Measurements from ENCODE around the gene C12orf56.
"Not testable (repeated sequence)": the region's sequence is repeated elsewhere in the genome, so short reads cannot be mapped to it uniquely, and the experiment has no call there.

C12orf56 gene

DNA sequence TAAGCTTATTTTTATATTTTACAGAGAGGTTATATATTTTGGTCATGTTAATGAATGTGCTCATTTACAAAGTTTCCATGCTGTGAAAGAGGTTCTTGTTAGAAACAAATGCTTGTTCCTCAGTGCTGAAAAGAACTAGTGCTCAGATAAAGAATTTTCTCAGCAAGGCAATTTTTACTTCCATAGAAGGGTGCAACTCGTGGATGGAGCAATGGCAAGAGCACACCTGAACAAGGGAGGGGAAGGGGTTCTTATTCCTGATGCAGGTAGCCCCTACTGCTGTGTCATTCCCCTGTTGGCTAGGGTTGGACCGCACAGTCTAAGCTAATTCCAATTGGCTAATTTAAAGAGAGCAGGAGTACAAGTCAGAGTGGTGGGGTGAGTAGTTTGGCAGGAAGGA lies 34.3 kb downstream of the C12orf56 start:
- H3K9me3 Mint-ChIP-seq; H3K36me3 Mint-ChIP-seq (ENCODE audit: insufficient read depth); H3K4me3 Mint-ChIP-seq; H3K4me1 Mint-ChIP-seq (ENCODE audit: low read depth in 2 of 2); H3K27ac Mint-ChIP-seq; ATAC-seq (replicated peaks); H3K27me3 Mint-ChIP-seq; DNase-seq: not testable (repeated sequence)

GRCh38 chr12:64352181-64352580 lies 38.4 kb downstream of the C12orf56 start:
- Mint-ChIP-seq H3K36me3 (ENCODE audit: insufficient read depth) (peaks cover 3% of the 10 kb centered on the region), H3K27ac (no peak overlapping the region), H3K27me3 (peaks cover 12 to 17% of the 10 kb centered on the region in 2 donors), H3K4me3 (no peak overlapping the region), H3K4me1 (ENCODE audit: low read depth in 2 of 2) (no peaks in the 10 kb centered on the region), H3K9me3 (peaks cover 7 to 8% of the 10 kb centered on the region in 2 donors)
- no peak for ATAC-seq (replicated peaks)
- DNase-seq = no peak

DNA sequence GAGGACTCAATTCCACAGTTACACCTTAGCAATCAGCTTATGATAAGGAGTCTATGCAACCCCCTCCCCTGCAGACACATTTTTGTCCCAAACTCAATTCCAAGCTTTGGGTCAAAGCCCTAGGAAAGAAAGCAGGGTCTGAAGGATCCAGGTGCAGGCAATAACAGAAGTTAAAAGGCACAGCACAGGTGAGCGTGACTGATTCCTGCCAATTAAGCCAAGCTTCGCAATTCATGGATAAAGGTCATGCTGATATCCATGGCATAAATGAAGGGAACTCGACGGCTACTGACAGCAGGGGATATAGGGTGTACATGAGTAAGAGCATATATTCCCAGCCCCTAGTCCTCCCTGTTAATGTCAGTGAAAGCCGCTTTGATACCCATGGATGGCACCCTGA lies 39.3 kb downstream of the C12orf56 start:
- peaks cover 2 to 3% of the 10 kb centered on the region in 2 donors for H3K9me3 Mint-ChIP-seq
- no peak overlapping the region for H3K4me3 Mint-ChIP-seq
- ATAC-seq (replicated peaks) = no peak

DNA sequence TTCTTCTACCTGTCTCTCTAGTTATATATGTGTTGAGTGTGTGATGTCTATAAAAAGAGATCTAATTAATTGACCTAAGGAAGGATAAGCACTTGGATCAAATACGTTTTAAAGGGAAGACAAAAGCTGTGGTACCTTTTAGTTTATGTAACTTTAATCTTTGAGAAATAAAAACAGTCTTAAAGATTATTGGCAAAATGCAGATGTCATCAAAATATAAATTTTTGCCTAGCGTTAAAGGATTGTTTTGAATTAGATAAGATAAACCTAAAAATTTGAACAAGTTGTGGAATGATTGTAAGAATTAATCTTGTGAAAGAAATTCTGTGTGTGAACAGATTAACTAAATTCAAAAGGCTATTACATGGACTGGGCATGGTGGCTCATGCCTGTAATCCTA lies 42.9 kb downstream of the C12orf56 start:
- Mint-ChIP-seq H3K36me3 (ENCODE audit: insufficient read depth) (peaks cover 5% of the 10 kb centered on the region), H3K27ac (no peak overlapping the region), H3K9me3 (no peaks in the 10 kb centered on the region), H3K4me3 (no peak overlapping the region), H3K27me3 (peaks cover 25 to 28% of the 10 kb centered on the region in 2 donors), H3K4me1 (ENCODE audit: low read depth in 2 of 2) (no peaks in the 10 kb centered on the region)
- no peak for DNase-seq
- ATAC-seq (replicated peaks) = no peak

More for the DNA sequence above, 39.3 kb downstream of the C12orf56 start:
- H3K36me3 Mint-ChIP-seq (ENCODE audit: insufficient read depth) = peaks cover 5% of the 10 kb centered on the region
- H3K4me1 Mint-ChIP-seq (ENCODE audit: low read depth in 2 of 2) = no peaks in the 10 kb centered on the region
- no peak overlapping the region for H3K27ac Mint-ChIP-seq
- H3K27me3 Mint-ChIP-seq = peaks cover 15 to 17% of the 10 kb centered on the region in 2 donors
- no peak for DNase-seq

- ATAC-seq (replicated peaks); H3K36me3 Mint-ChIP-seq (ENCODE audit: insufficient read depth); H3K9me3 Mint-ChIP-seq: not testable (repeated sequence)
These were observed 45.9 kb downstream of the C12orf56 start for GRCh38 chr12:64344631-64345030.

DNA sequence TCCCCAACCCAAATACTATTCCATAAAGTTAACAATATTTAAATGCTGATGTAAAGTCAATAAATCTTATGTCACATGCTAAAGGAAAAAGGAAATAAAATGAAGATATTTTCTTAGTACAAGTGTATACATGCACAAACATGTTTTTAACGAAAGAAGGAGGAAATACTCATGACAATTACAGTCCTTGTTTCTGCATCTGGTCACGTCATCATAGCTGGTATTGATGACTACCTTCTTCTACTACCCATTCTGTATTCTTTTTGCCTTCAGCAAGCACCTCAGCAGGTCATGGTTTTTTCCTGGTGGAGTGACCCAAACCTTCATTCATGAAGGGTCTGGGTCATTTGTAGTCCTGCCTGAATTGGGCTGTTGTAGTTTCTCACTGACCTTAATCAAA lies 50.0 kb downstream of the C12orf56 start:
- not testable (repeated sequence) for H3K27ac Mint-ChIP-seq; H3K4me3 Mint-ChIP-seq; H3K36me3 Mint-ChIP-seq (ENCODE audit: insufficient read depth); H3K4me1 Mint-ChIP-seq (ENCODE audit: low read depth in 2 of 2); ATAC-seq (replicated peaks); DNase-seq; H3K9me3 Mint-ChIP-seq
- peaks cover 3 to 19% of the 10 kb centered on the region in 2 donors for H3K27me3 Mint-ChIP-seq

More at GRCh38 chr12:64344631-64345030, 45.9 kb downstream of the C12orf56 start:
- H3K4me3 Mint-ChIP-seq; H3K4me1 Mint-ChIP-seq (ENCODE audit: low read depth in 2 of 2); DNase-seq; H3K27ac Mint-ChIP-seq: not testable (repeated sequence)
- H3K27me3 Mint-ChIP-seq = peaks cover 25 to 28% of the 10 kb centered on the region in 2 donors

- Mint-ChIP-seq H3K36me3 (ENCODE audit: insufficient read depth) (no peaks in the 10 kb centered on the region), H3K27ac (no peak overlapping the region), H3K9me3 (no peaks in the 10 kb centered on the region), H3K4me1 (ENCODE audit: low read depth in 2 of 2) (no peaks in the 10 kb centered on the region), H3K27me3 (peaks cover 0 to 9% of the 10 kb centered on the region in 2 donors), H3K4me3 (no peak overlapping the region)
- DNase-seq = no peak
- no peak for ATAC-seq (replicated peaks)
These were observed 54.6 kb downstream of the C12orf56 start for GRCh38 chr12:64335886-64336466.

DNA sequence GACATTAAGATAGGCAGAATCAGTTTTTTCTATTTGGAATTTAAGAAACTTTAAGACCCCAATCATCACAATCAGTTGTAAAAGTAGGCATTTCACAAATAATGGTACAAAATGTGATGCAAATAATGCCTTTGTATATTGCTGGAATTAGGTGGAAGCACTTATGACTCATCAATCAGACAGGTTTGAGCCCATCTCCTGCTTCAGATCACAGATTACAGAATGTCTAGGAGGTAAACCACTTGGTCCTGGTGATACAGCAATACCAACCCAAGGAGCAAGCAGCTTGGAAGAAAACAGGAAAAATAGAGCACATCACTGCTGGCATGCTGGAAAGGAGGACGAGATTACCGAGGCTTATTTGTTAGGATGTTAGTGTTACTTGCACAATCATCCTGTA lies 57.6 kb downstream of the C12orf56 start:
- H3K4me1 Mint-ChIP-seq (ENCODE audit: low read depth in 2 of 2) = no peaks in the 10 kb centered on the region
- ATAC-seq (replicated peaks) = no peak
- no peak for DNase-seq
- H3K4me3 Mint-ChIP-seq = no peak overlapping the region
- peaks cover 2 to 7% of the 10 kb centered on the region in 2 donors for H3K9me3 Mint-ChIP-seq
- peaks cover 12 to 19% of the 10 kb centered on the region in 2 donors for H3K27me3 Mint-ChIP-seq
- H3K36me3 Mint-ChIP-seq (ENCODE audit: insufficient read depth) = no peaks in the 10 kb centered on the region
- no peak overlapping the region for H3K27ac Mint-ChIP-seq

- no peak for DNase-seq
- peaks cover 12 to 19% of the 10 kb centered on the region in 2 donors for H3K27me3 Mint-ChIP-seq
- no peaks in the 10 kb centered on the region for H3K4me1 Mint-ChIP-seq (ENCODE audit: low read depth in 2 of 2)
- H3K9me3 Mint-ChIP-seq = peaks cover 2 to 7% of the 10 kb centered on the region in 2 donors
- H3K36me3 Mint-ChIP-seq (ENCODE audit: insufficient read depth) = no peaks in the 10 kb centered on the region
- H3K27ac Mint-ChIP-seq = no peak overlapping the region
- H3K4me3 Mint-ChIP-seq = no peak overlapping the region
- ATAC-seq (replicated peaks) = no peak
These were observed 58.3 kb downstream of the C12orf56 start for GRCh38 chr12:64332296-64332695.

DNA sequence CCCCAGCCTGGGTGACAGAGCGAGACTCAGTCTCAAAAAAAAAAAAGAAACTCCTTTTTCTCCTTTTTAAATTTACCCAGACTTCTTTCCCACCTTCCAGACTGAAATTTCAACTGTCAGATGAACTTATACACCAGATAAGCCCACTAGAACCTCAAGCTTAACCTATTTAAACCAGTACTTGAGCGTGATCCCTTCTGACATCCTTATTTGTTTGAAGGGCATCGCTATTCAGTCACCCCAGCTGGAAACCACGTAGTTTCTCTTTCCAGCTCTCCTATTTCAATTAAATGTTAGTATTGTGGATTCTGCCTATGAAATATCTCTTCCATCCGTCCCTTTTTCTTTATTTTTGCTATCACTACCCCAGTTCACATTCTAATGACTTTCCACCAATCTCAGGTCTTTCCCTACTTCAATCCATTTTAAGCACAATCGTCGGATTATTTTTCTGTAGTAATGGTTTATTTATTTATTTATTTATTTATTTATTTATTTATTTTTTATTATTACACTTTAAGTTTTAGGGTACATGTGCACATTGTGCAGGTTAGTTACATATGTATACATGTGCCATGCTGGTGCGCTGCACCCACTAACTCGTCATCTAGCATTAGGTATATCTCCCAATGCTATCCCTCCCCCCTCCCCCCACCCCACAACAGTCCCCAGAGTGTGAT lies 61.4 kb downstream of the C12orf56 start:
- H3K9me3 Mint-ChIP-seq; H3K4me3 Mint-ChIP-seq; H3K27ac Mint-ChIP-seq; H3K36me3 Mint-ChIP-seq (ENCODE audit: insufficient read depth); DNase-seq; H3K4me1 Mint-ChIP-seq (ENCODE audit: low read depth in 2 of 2); ATAC-seq (replicated peaks): not testable (repeated sequence)
- peaks cover 12 to 19% of the 10 kb centered on the region in 2 donors for H3K27me3 Mint-ChIP-seq

DNA sequence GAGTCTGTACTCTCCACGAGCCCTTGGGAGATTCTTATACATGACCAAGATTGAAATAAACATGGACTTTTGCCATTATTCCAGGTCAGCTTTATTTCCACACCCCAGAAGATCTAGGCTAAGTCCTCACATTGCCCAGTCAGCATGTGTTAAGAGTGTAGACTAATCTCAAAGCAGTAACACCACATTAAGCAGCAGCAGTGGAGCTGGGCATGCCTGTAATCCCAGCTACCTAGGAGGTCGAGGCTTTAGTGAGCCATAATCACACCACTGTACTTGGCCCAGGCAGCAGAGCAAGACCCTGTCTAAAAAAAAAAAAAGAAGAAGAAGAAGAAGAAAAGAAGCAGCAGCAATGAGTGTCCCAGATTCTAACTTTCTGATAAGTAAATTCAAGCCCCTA lies 65.5 kb downstream of the C12orf56 start:
- Mint-ChIP-seq H3K27ac (no peak overlapping the region), H3K4me3 (no peak overlapping the region), H3K9me3 (peaks cover 0 to 1% of the 10 kb centered on the region in 2 donors), H3K27me3 (peaks cover 14 to 15% of the 10 kb centered on the region in 2 donors), H3K4me1 (ENCODE audit: low read depth in 2 of 2) (no peaks in the 10 kb centered on the region), H3K36me3 (ENCODE audit: insufficient read depth) (no peaks in the 10 kb centered on the region)
- ATAC-seq (replicated peaks) (no peak), DNase-seq (no peak)

- Mint-ChIP-seq H3K4me1 (ENCODE audit: low read depth in 2 of 2) (no peaks in the 10 kb centered on the region), H3K27me3 (peaks cover 12 to 19% of the 10 kb centered on the region in 2 donors), H3K9me3 (no peaks in the 10 kb centered on the region), H3K36me3 (ENCODE audit: insufficient read depth) (no peaks in the 10 kb centered on the region), H3K27ac (no peak overlapping the region), H3K4me3 (no peak overlapping the region)
- ATAC-seq (replicated peaks) (no peak), DNase-seq (no peak)
These were observed 66.9 kb downstream of the C12orf56 start for GRCh38 chr12:64323476-64324225.

DNA sequence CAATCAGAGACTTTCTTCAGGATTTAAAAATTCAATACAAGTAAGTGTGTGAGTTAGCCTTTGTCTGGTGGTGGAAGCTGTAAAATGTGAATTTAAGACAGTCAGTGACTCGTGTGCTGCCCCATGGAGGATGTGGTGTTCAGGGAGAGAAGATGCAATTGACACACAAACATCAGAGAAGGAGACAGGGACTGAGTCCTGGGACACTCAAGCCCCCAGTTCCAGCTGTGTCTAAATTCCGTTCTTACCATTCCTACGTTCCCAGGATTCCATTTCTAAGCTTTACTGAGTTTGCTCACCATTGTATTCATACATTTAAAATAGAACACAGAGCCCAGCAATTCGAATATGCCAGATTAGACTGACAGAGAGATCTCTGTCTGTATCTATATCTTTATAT lies 67.6 kb downstream of the C12orf56 start:
- Mint-ChIP-seq H3K27me3 (peaks cover 12 to 19% of the 10 kb centered on the region in 2 donors), H3K4me1 (ENCODE audit: low read depth in 2 of 2) (no peaks in the 10 kb centered on the region), H3K36me3 (ENCODE audit: insufficient read depth) (no peaks in the 10 kb centered on the region), H3K27ac (no peak overlapping the region), H3K4me3 (no peak overlapping the region), H3K9me3 (no peaks in the 10 kb centered on the region)
- DNase-seq = no peak
- no peak for ATAC-seq (replicated peaks)

DNA sequence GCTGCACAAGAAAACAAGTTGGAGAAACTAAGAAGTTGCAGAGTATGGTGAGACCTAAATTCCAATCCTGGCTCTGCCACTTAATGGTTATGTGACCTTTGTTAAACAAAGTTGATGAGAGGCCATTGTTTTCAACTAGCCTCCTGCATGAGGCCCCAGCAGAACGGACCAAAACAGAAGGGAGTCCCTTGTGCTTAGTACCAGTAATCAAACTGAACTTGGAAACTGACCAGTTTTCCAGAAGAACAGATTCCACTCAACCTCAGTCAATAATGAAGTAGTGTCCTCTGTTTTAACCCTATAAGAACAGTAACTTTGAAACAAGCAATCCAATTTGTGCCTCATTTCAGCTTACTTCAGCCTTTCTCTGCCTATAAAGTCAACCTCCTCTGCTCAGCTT lies 69.9 kb downstream of the C12orf56 start:
- no peaks in the 10 kb centered on the region for H3K36me3 Mint-ChIP-seq (ENCODE audit: insufficient read depth)
- H3K4me3 Mint-ChIP-seq = no peak overlapping the region
- peaks cover 12 to 19% of the 10 kb centered on the region in 2 donors for H3K27me3 Mint-ChIP-seq
- no peak for ATAC-seq (replicated peaks)
- DNase-seq = no peak
- no peaks in the 10 kb centered on the region for H3K9me3 Mint-ChIP-seq
- H3K4me1 Mint-ChIP-seq (ENCODE audit: low read depth in 2 of 2) = no peaks in the 10 kb centered on the region
- no peak overlapping the region for H3K27ac Mint-ChIP-seq

Data from effector memory CD8-positive, alpha-beta T cell (primary cell).